GM23248 (cell line): Measurements from ENCODE around the gene TTC21A. TPM values are rescaled to one million over a fixed set of nuclear protein-coding genes. Genes with fewer than 3 reads are reported as not detected.

Experiments
- DNase-seq: peaks from one replicate; pipeline ENCODE4 v3.0.0-alpha.2; 2015
- H2AFZ ChIP-seq: fragments of 200-600 bp; sonication (generic); 2 replicates; pipeline ENCODE4 v1.6.1; 2016; ENCODE audit warnings: antibody characterized with exemption
- H3F3A ChIP-seq: fragments of 200-600 bp; sonication (generic); 2 replicates; pipeline ENCODE4 v1.6.1; 2016; ENCODE audit warnings: mild to moderate bottlenecking, antibody characterized with exemption, mixed run types; ENCODE audit not compliant: insufficient read depth
- H3K27ac ChIP-seq: fragments of 200-600 bp; sonication (generic); 2 replicates; pipeline ENCODE4 v1.5.1; 2016; ENCODE audit warnings: mild to moderate bottlenecking
- H3K27me3 ChIP-seq: fragments of 200-600 bp; sonication (generic); replicated peaks from 2 replicates; pipeline ENCODE4 v1.6.1; 2016; ENCODE audit warnings: mild to moderate bottlenecking; ENCODE audit not compliant: insufficient read depth
- H3K36me3 ChIP-seq: fragments of 200-600 bp; sonication (generic); 2 replicates; pipeline ENCODE4 v1.6.1; 2016; ENCODE audit warnings: low read depth, mild to moderate bottlenecking
- H3K4me1 ChIP-seq: fragments of 200-600 bp; sonication (generic); 2 replicates; pipeline ENCODE4 v1.6.1; 2016; ENCODE audit warnings: mild to moderate bottlenecking; ENCODE audit not compliant: insufficient read depth
- H3K4me2 ChIP-seq: fragments of 200-600 bp; sonication (generic); one replicate; pipeline ENCODE4 v1.6.1; 2016; ENCODE audit warnings: mild to moderate bottlenecking; ENCODE audit not compliant: unreplicated experiment
- H3K4me3 ChIP-seq: fragments of 200-600 bp; sonication (generic); 2 replicates; pipeline ENCODE4 v1.5.1; 2016; ENCODE audit warnings: mild to moderate bottlenecking
- H3K79me2 ChIP-seq: fragments of 200-600 bp; sonication (generic); 2 replicates; pipeline ENCODE4 v1.6.1; 2016; ENCODE audit warnings: mild to moderate bottlenecking; ENCODE audit not compliant: insufficient read depth
- H3K9ac ChIP-seq: fragments of 200-600 bp; sonication (generic); 2 replicates; pipeline ENCODE4 v1.6.1; 2016; ENCODE audit warnings: mild to moderate bottlenecking
- H3K9me2 ChIP-seq: fragments of 200-600 bp; sonication (generic); 2 replicates; pipeline ENCODE4 v1.6.1; 2016; ENCODE audit warnings: mixed run types, mild to moderate bottlenecking, moderate library complexity; ENCODE audit not compliant: insufficient read depth
- H3K9me3 ChIP-seq: fragments of 200-600 bp; sonication (generic); one replicate; pipeline ENCODE4 v1.6.1; 2017; ENCODE audit warnings: low read depth
- H4K20me1 ChIP-seq: fragments of 200-600 bp; sonication (generic); 2 replicates; pipeline ENCODE4 v1.6.0; 2016; ENCODE audit not compliant: insufficient read depth
- EZH2 ChIP-seq: fragments of 200-600 bp; sonication (generic); IDR thresholded peaks from 2 replicates; pipeline ENCODE4 v1.6.1; 2018; ENCODE audit warnings: antibody characterized with exemption, mild to moderate bottlenecking; ENCODE audit not compliant: insufficient read depth, poor library complexity, severe bottlenecking
- EZH2phosphoT487 ChIP-seq: fragments of 200-600 bp; sonication (generic); IDR thresholded peaks from 2 replicates; pipeline ENCODE4 v1.6.1; 2018; ENCODE audit warnings: antibody characterized with exemption, moderate library complexity, mild to moderate bottlenecking, low read depth; ENCODE audit not compliant: insufficient read depth
- WGBS, 2 experiments: methylation state at CpG; one replicate each; pipeline ENCODE4 v1.1.6; 2015 to 2017; ENCODE audit warnings: low lambda C conversion rate in 2 of 2, low coverage in 1 of 2; ENCODE audit errors: missing lambda C conversion rate in 2 of 2; 5-methylcytosine and 5-hydroxymethylcytosine counted together
- in situ Hi-C: fragments of 300-500 bp; cut with MboI; formaldehyde crosslinking; loops from 2 replicates; pipeline ENCODE4 v1.15.0; 2020
- polyA plus RNA-seq: library from polyadenylated mRNA; unstranded; fragments of >200 nt; fragmentation: Nextera tagmentation; extraction: Ambion mirVana; gene quantifications from 2 replicates; pipeline ENCODE4 v1.2.1, GENCODE V29; 2016
- total RNA-seq: library from RNA; depleted of rRNA; stranded (reverse); fragments of >200 nt; shearing (Covaris generic); gene quantifications from 2 replicates; pipeline ENCODE4 v1.2.3, GENCODE V29; 2014

TTC21A gene
- total and polyA plus RNA-seq, 2 experiments from 2014 or later, result 0.76 to 1.2 TPM

- Histone ChIP-seq H3K36me3 (peaks cover 15% of the 10 kb centered on the region), H3K9ac (no peak overlapping the region), H3F3A (peaks cover 11% of the 10 kb centered on the region), H3K27me3 (no peaks in the 10 kb centered on the region), H3K4me2 (no peak overlapping the region), H3K4me1 (peaks cover 10% of the 10 kb centered on the region; the same call in 1 of the 2 replicates), H4K20me1 (0 out of 2 replicates have a peak, but pooled peaks cover 6% of the 10 kb centered on the region), H3K9me3 (no peaks in the 10 kb centered on the region), H3K27ac (no peak overlapping the region), H3K4me3 (no peak overlapping the region), H3K9me2 (no peaks in the 10 kb centered on the region), H3K79me2 (peaks cover 43% of the 10 kb centered on the region), H2AFZ (no peak overlapping the region)
- 85 to 91% methylated on average over 2 of the region's 2 CpGs for WGBS, 2 experiments
- TF ChIP-seq EZH2phosphoT487, result no peak
- no peak for TF ChIP-seq EZH2
- in situ Hi-C loops, result loop anchor here (10.0 kb wide), 1 partner anchor 185 kb away; the partner anchor contains the start of gene CX3CR1
- no peak for DNase-seq
Observed at GRCh38 chr3:39099738-39100499, 7.6 kb upstream of the TTC21A start.

GRCh38 chr3:39100500-39100886, 7.0 kb upstream of the TTC21A start:
- H3K9ac ChIP-seq, result no peak overlapping the region
- H2AFZ ChIP-seq, result no peak overlapping the region
- no peak for DNase-seq
- 77 to 79% methylated on average over 9 of the region's 9 CpGs for WGBS, 2 experiments
- H3K79me2 ChIP-seq, result peaks cover 49% of the 10 kb centered on the region
- H3K4me1 ChIP-seq, result peaks cover 15% of the 10 kb centered on the region
- in situ Hi-C loops, result no loop called here
- H3K4me2 ChIP-seq, result no peak overlapping the region
- 0 out of 2 replicates have a peak, but pooled peaks cover 6% of the 10 kb centered on the region for H4K20me1 ChIP-seq
- H3K27ac ChIP-seq, result no peak overlapping the region
- no peak overlapping the region for H3K4me3 ChIP-seq
- H3F3A ChIP-seq, result peaks cover 5% of the 10 kb centered on the region
- no peak for TF ChIP-seq EZH2phosphoT487
- no peaks in the 10 kb centered on the region for H3K9me2 ChIP-seq
- H3K27me3 ChIP-seq, result no peaks in the 10 kb centered on the region
- H3K9me3 ChIP-seq, result no peaks in the 10 kb centered on the region
- peaks cover 12% of the 10 kb centered on the region for H3K36me3 ChIP-seq

- in situ Hi-C loops, result no loop called here
- peaks cover 56% of the 10 kb centered on the region for H3K79me2 ChIP-seq
- no peak overlapping the region for H2AFZ ChIP-seq
- 78 to 83% methylated on average over 5 of the region's 5 CpGs for WGBS, 2 experiments
- no peaks in the 10 kb centered on the region for H3K9me2 ChIP-seq
- no peaks in the 10 kb centered on the region for H3K9me3 ChIP-seq
- no peak overlapping the region for H3K9ac ChIP-seq
- peaks cover 21% of the 10 kb centered on the region for H3K4me1 ChIP-seq
- 0 out of 2 replicates have a peak, but pooled peaks cover 6% of the 10 kb centered on the region for H4K20me1 ChIP-seq
- peak; percentile 67 for DNase-seq
- no peak overlapping the region for H3K4me2 ChIP-seq
- H3K4me3 ChIP-seq, result no peak overlapping the region
- H3K27me3 ChIP-seq, result no peaks in the 10 kb centered on the region
- TF ChIP-seq EZH2 (no peak), EZH2phosphoT487 (no peak)
- H3K36me3 ChIP-seq, result peaks cover 5% of the 10 kb centered on the region
- no peaks in the 10 kb centered on the region; the same call in none of the 2 replicates for H3F3A ChIP-seq
- no peak overlapping the region for H3K27ac ChIP-seq
Observed at GRCh38 chr3:39101022-39101689, 6.3 kb upstream of the TTC21A start.

- in situ Hi-C loops, result no loop called here
- Histone ChIP-seq H2AFZ (no peak overlapping the region), H4K20me1 (0 out of 2 replicates have a peak, but pooled peaks cover 6% of the 10 kb centered on the region), H3K9me3 (no peaks in the 10 kb centered on the region), H3K27me3 (no peaks in the 10 kb centered on the region), H3K79me2 (peaks cover 65% of the 10 kb centered on the region), H3K9ac (no peak overlapping the region), H3K36me3 (no peaks in the 10 kb centered on the region; the same call in 1 of the 2 replicates), H3F3A (no peaks in the 10 kb centered on the region; the same call in 1 of the 2 replicates), H3K9me2 (no peaks in the 10 kb centered on the region), H3K4me2 (no peak overlapping the region), H3K4me3 (no peak overlapping the region), H3K4me1 (peaks cover 14% of the 10 kb centered on the region; the same call in 1 of the 2 replicates), H3K27ac (no peak overlapping the region)
- DNase-seq, result no peak
- WGBS, 2 experiments, result 88 to 90% methylated on average over 8 of the region's 8 CpGs
- TF ChIP-seq EZH2 (no peak), EZH2phosphoT487 (no peak)
Observed at GRCh38 chr3:39102504-39103323, 4.8 kb upstream of the TTC21A start.
